ENCODE results near the gene MAD2L2.

Gene MAD2L2

GRCh38 chr1:11671205-11671543, 9.8 kb downstream of the MAD2L2 start:
- no peak overlapping the region for H2AFZ ChIP-seq (ENCODE audit: low read length)
- H3K79me2 ChIP-seq (ENCODE audit: insufficient read depth, low read length), result no peaks in the 10 kb centered on the region
- TF ChIP-seq CTCF (IDR thresholded peaks at IDR 0.05; ENCODE audit: low read length) (no peak), EZH2 (IDR thresholded peaks at IDR 0.05; ENCODE audit: borderline replicate concordance, low read length) (no peak)
- H3K27me3 ChIP-seq (ENCODE audit: insufficient read depth, low read length), result no peaks in the 10 kb centered on the region
- no peaks in the 10 kb centered on the region for H3K9me2 ChIP-seq (ENCODE audit: low read depth, low read length)
- H3F3A ChIP-seq (ENCODE audit: insufficient read depth, low read length), result no peaks in the 10 kb centered on the region
- H3K4me1 ChIP-seq (ENCODE audit: insufficient read depth, low read length, severe bottlenecking), result no peaks in the 10 kb centered on the region
- H3K4me3 ChIP-seq (ENCODE audit: low read depth, low read length, poor library complexity, severe bottlenecking), result no peak overlapping the region
- H3K9me3 ChIP-seq (ENCODE audit: low read length), result no peaks in the 10 kb centered on the region
- H3K36me3 ChIP-seq (ENCODE audit: insufficient read depth, low read length), result peaks cover 28% of the 10 kb centered on the region
- H3K27ac ChIP-seq (ENCODE audit: low read depth, low read length, poor library complexity, severe bottlenecking), result no peak overlapping the region
- no peak overlapping the region for H3K9ac ChIP-seq (ENCODE audit: low read length)
- no peak overlapping the region for H3K4me2 ChIP-seq (ENCODE audit: low read length)
- H4K20me1 ChIP-seq (ENCODE audit: insufficient read depth, low read length), result no peaks in the 10 kb centered on the region

GRCh38 chr1:11670747-11671146, 10.2 kb downstream of the MAD2L2 start:
- Histone ChIP-seq H3K9ac (ENCODE audit: low read length) (no peak overlapping the region), H3K36me3 (ENCODE audit: insufficient read depth, low read length) (peaks cover 28% of the 10 kb centered on the region), H3K27me3 (ENCODE audit: insufficient read depth, low read length) (no peaks in the 10 kb centered on the region), H4K20me1 (ENCODE audit: insufficient read depth, low read length) (no peaks in the 10 kb centered on the region), H2AFZ (ENCODE audit: low read length) (no peak overlapping the region), H3K4me2 (ENCODE audit: low read length) (no peak overlapping the region), H3K79me2 (ENCODE audit: insufficient read depth, low read length) (no peaks in the 10 kb centered on the region), H3K9me3 (ENCODE audit: low read length) (no peaks in the 10 kb centered on the region), H3K4me1 (ENCODE audit: insufficient read depth, low read length, severe bottlenecking) (no peaks in the 10 kb centered on the region), H3K4me3 (ENCODE audit: low read depth, low read length, poor library complexity, severe bottlenecking) (no peak overlapping the region), H3K9me2 (ENCODE audit: low read depth, low read length) (no peaks in the 10 kb centered on the region), H3F3A (ENCODE audit: insufficient read depth, low read length) (no peaks in the 10 kb centered on the region), H3K27ac (ENCODE audit: low read depth, low read length, poor library complexity, severe bottlenecking) (no peak overlapping the region)
- TF ChIP-seq CTCF (IDR thresholded peaks at IDR 0.05; ENCODE audit: low read length), result no peak
- no peak for TF ChIP-seq EZH2 (IDR thresholded peaks at IDR 0.05; ENCODE audit: borderline replicate concordance, low read length)

- H3F3A ChIP-seq (ENCODE audit: insufficient read depth, low read length), result no peaks in the 10 kb centered on the region
- H3K27ac ChIP-seq (ENCODE audit: low read depth, low read length, poor library complexity, severe bottlenecking), result no peak overlapping the region
- H3K4me2 ChIP-seq (ENCODE audit: low read length), result no peak overlapping the region
- no peaks in the 10 kb centered on the region for H3K27me3 ChIP-seq (ENCODE audit: insufficient read depth, low read length)
- H2AFZ ChIP-seq (ENCODE audit: low read length), result no peak overlapping the region
- TF ChIP-seq CTCF (IDR thresholded peaks at IDR 0.05; ENCODE audit: low read length) (no peak), EZH2 (IDR thresholded peaks at IDR 0.05; ENCODE audit: borderline replicate concordance, low read length) (no peak)
- H3K36me3 ChIP-seq (ENCODE audit: insufficient read depth, low read length), result peaks cover 10% of the 10 kb centered on the region
- peaks cover 5% of the 10 kb centered on the region for H3K4me1 ChIP-seq (ENCODE audit: insufficient read depth, low read length, severe bottlenecking)
- no peak overlapping the region for H3K4me3 ChIP-seq (ENCODE audit: low read depth, low read length, poor library complexity, severe bottlenecking)
- H3K9me2 ChIP-seq (ENCODE audit: low read depth, low read length), result no peaks in the 10 kb centered on the region
- no peak overlapping the region for H3K9ac ChIP-seq (ENCODE audit: low read length)
- no peaks in the 10 kb centered on the region for H3K79me2 ChIP-seq (ENCODE audit: insufficient read depth, low read length)
- H4K20me1 ChIP-seq (ENCODE audit: insufficient read depth, low read length), result no peaks in the 10 kb centered on the region
- no peaks in the 10 kb centered on the region for H3K9me3 ChIP-seq (ENCODE audit: low read length)
These were observed 12.4 kb downstream of the MAD2L2 start for GRCh38 chr1:11668516-11668915.

All from OCI-LY1 (cell line).